ENCODE measurements around the gene CYP2B6. TPM values are rescaled to one million over a fixed set of nuclear protein-coding genes. Genes with fewer than 3 reads are reported as not detected.
"Not testable (repeated sequence)": the region's sequence is repeated elsewhere in the genome, so short reads cannot be mapped to it uniquely, and the experiment has no call there.

Gene CYP2B6
- total and polyA plus RNA-seq, 11 donors: 0.14 TPM; not detected in 10

DNA sequence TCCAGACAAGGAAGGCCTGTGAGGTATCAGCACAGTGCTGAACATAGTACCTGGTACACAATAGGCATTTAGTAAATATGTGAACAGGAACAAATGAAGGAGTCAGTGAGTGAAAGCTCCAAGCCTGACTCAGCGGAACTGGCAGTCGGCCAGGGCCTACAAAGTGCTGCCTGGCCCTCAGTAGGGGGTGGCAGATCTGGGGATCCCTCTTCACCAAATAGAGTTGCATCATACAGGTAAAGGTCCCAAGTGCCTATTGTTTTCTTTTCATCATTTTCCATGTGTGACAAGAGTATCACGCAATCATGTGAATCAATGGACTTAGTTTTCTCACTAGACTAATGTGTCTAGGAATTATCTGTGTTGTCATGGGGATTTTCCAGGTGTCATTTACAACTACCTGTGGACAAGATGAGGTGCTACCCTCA lies 9.2 kb downstream of the CYP2B6 start:
- ATAC-seq: no peak
- 84 to 91% (median 89%) methylated on average over 3 of the region's 3 CpGs for WGBS, 4 donors
- Histone ChIP-seq H3K36me3 (no peaks in the 10 kb centered on the region), H3K4me3 (no peak overlapping the region), H3K9me3 (peaks cover 0 to 4% (median 0%) of the 10 kb centered on the region in 12 donors), H3K4me1 (no peaks in the 10 kb centered on the region), H3K27ac (no peak overlapping the region), H3K27me3 (peaks cover 0 to 11% (median 0%) of the 10 kb centered on the region in 9 donors)
- intact Hi-C loops (cut with DNase I): no loop called here
- DNase-seq: no peak
- TF ChIP-seq, protein P1, sequence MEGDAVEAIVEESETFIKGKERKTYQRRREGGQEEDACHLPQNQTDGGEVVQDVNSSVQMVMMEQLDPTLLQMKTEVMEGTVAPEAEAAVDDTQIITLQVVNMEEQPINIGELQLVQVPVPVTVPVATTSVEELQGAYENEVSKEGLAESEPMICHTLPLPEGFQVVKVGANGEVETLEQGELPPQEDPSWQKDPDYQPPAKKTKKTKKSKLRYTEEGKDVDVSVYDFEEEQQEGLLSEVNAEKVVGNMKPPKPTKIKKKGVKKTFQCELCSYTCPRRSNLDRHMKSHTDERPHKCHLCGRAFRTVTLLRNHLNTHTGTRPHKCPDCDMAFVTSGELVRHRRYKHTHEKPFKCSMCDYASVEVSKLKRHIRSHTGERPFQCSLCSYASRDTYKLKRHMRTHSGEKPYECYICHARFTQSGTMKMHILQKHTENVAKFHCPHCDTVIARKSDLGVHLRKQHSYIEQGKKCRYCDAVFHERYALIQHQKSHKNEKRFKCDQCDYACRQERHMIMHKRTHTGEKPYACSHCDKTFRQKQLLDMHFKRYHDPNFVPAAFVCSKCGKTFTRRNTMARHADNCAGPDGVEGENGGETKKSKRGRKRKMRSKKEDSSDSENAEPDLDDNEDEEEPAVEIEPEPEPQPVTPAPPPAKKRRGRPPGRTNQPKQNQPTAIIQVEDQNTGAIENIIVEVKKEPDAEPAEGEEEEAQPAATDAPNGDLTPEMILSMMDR (IDR thresholded peaks at IDR 0.05): no peak
- no peak for TF ChIP-seq POLR2A (IDR thresholded peaks at IDR 0.05)

DNA sequence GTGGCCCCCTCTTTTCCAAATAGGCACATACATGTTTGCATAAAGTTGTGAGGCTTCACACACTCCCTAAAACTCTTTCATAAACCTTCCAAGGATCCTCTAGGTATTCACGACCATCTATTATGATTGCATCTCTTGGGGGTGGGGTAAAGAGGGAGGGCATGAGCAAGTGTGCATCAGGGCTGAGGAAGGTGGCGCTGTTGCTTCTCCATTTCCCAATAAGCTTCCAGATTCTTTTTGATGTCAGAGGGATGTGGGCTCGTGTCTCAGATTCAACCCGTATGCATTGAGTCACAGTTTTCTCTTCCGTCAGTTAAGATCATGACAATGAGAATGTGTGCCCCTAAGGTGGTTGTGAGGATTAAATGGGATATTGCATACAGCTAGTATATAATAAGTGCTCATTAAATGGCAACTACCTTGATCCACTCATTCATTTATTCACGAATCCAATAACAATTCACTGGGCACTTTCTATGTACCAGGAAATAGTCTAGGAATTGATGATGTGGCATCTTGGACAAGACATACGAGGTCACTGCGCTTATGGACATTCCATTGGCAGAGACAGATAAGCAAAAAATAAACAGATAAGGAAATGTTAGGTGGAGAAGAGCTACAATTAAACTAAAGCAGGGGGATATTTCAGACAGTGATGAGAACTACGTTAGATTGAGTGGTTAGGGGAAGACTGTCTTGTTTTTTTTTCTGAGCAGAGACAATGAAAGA lies 10.3 kb downstream of the CYP2B6 start:
- Histone ChIP-seq H3K27ac (no peak overlapping the region), H3K27me3 (peaks cover 0 to 17% (median 0%) of the 10 kb centered on the region in 9 donors), H3K9me3 (peaks cover 0 to 4% (median 0%) of the 10 kb centered on the region in 12 donors), H3K4me1 (no peaks in the 10 kb centered on the region), H3K36me3 (no peaks in the 10 kb centered on the region), H3K4me3 (no peak overlapping the region)
- no peak for DNase-seq
- TF ChIP-seq, protein P1 (IDR thresholded peaks at IDR 0.05): no peak
- no peak for TF ChIP-seq POLR2A (IDR thresholded peaks at IDR 0.05)
- ATAC-seq: no peak
- WGBS, 4 donors: 66 to 73% (median 70%) methylated on average over 9 of the region's 9 CpGs
- intact Hi-C loops (cut with DNase I): no loop called here

DNA sequence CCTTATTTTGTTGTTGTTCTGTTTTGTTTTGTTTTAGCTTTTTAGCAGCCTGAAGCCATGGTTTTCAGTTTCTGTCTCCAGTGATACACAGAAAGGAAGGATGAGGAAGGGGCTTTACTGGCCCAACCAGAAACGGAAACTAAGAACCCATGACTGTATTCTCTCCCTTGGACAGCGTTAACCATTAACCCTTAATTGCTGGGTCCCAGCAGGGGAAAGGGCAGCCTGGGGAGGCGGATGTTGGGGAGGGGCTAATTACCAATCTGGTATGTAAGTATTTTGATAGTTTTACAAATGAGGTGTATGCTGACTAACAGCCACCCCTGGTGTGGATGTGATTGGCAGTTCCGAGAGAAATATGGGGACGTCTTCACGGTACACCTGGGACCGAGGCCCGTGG lies 12.6 kb downstream of the CYP2B6 start:
- H3K4me1 ChIP-seq; intact Hi-C loops (cut with DNase I); H3K27ac ChIP-seq; ATAC-seq; DNase-seq; H3K9me3 ChIP-seq; H3K36me3 ChIP-seq; H3K4me3 ChIP-seq: not testable (repeated sequence)
- 56 to 73% (median 65%) methylated on average over 7 to 8 of the region's 8 CpGs for WGBS, 4 donors
- H3K27me3 ChIP-seq: peaks cover 0 to 24% (median 0%) of the 10 kb centered on the region in 9 donors

DNA sequence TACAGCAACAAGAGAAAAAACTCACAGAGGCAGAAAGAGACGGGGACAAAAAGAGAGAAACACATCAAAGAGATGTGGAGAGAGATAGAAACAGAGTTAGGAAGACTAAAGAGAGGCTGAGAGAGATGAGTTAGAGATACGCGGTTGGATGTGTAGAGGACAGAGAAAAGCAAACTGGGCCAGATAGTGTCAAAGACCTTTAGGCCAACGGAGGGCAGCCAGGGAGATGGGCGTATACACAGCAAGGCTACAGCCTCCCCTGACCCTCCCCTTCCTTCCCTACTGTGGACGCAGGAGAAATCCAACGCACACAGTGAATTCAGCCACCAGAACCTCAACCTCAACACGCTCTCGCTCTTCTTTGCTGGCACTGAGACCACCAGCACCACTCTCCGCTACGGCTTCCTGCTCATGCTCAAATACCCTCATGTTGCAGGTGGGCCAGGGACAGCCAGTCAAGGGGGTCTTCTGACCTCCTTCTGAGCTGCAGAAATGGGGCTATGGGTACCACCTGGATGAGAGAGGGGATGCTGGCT lies 18.7 kb downstream of the CYP2B6 start:
- TF ChIP-seq, protein P1 (IDR thresholded peaks at IDR 0.05): no peak
- no peak for TF ChIP-seq POLR2A (IDR thresholded peaks at IDR 0.05)
- intact Hi-C loops (cut with DNase I): no loop called here
- no peak for DNase-seq
- ATAC-seq: no peak
- Histone ChIP-seq H3K9me3 (no peaks in the 10 kb centered on the region), H3K27me3 (peaks cover 0 to 45% (median 11%) of the 10 kb centered on the region in 9 donors), H3K27ac (no peak overlapping the region), H3K4me3 (no peak overlapping the region), H3K4me1 (no peaks in the 10 kb centered on the region), H3K36me3 (no peaks in the 10 kb centered on the region)
- 70 to 78% (median 77%) methylated on average over 11 of the region's 11 CpGs for WGBS, 4 donors
